ENCODE data around the gene XXYLT1. TPM values are rescaled to one million over a fixed set of nuclear protein-coding genes. Genes with fewer than 3 reads are reported as not detected.

The XXYLT1 gene
- total and polyA plus RNA-seq, 2 of the 4 experiments (the other 2 are of a cell fraction): 14.7 to 18.1 TPM

DNA sequence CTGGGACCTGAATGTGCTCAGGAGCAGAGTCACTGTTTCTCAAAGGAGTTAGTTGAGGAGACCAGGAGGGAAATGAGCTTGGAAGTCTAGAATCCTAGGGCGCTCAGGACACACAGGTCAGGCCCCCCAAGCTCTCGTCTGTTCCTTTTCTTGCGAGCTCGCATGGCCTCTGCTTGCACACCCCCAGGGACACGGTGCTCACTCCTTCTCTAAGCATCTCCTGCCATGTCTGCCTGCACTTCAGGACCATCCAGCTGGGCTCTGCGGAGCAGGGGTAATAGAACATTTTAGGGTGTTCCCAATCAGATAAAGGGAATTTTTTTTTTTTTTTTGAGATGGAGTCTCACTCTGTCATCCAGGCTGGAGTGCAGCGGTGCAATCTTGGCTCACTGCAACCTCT is 213.2 kb downstream of the XXYLT1 start:
- Histone ChIP-seq H3K79me1 (ENCODE audit: low read depth in 1 of 2, low read length in 2 of 2) (no peaks in the 10 kb centered on the region), H3K23ac (ENCODE audit: low read depth, low read length) (no peak overlapping the region), H3K27ac (ENCODE audit: insufficient read depth, low read length) (no peak overlapping the region), H3K4me1 (ENCODE audit: control insufficient read depth, insufficient read depth, low read length) (no peaks in the 10 kb centered on the region), H3K4ac (ENCODE audit: low read depth, low read length) (no peak overlapping the region), H2BK5ac (ENCODE audit: low read depth, low read length, poor library complexity, severe bottlenecking) (no peak overlapping the region), H3K27me3 (ENCODE audit: control insufficient read depth, insufficient read depth, low read length) (peaks cover 22% of the 10 kb centered on the region), H3K9me1 (ENCODE audit: insufficient read depth, low read length) (no peaks in the 10 kb centered on the region), H3K9ac (ENCODE audit: low read depth, low read length) (no peak overlapping the region), H2BK20ac (ENCODE audit: low read depth, low read length) (no peak overlapping the region), H3K18ac (ENCODE audit: low read depth, low read length) (no peak overlapping the region), H3K36me3 (ENCODE audit: control insufficient read depth, insufficient read depth, low read length) (no peaks in the 10 kb centered on the region), H4K91ac (ENCODE audit: insufficient read depth, low read depth, low read length) (no peak overlapping the region), H3K9me3 (ENCODE audit: control insufficient read depth, insufficient read depth, low read length) (peaks cover 4% of the 10 kb centered on the region; the same call in 1 of the 2 replicates), H3K4me3 (ENCODE audit: insufficient read depth, low read depth, low read length) (no peak overlapping the region), H3K14ac (replicated peaks; ENCODE audit: low read depth, low read length) (no peak overlapping the region), H4K8ac (ENCODE audit: low read depth in 2 of 2, low read length in 2 of 2) (no peak overlapping the region), H2AFZ (replicated peaks; ENCODE audit: low read length, poor library complexity) (no peak overlapping the region), H4K20me1 (ENCODE audit: insufficient read depth, low read length) (no peaks in the 10 kb centered on the region), H4K5ac (ENCODE audit: low read depth, low read length) (no peak overlapping the region), H2BK15ac (ENCODE audit: low read depth, low read length) (no peak overlapping the region), H3K56ac (ENCODE audit: extremely low read depth, insufficient read depth, low read length) (no peak overlapping the region), H2AK9ac (replicated peaks; ENCODE audit: low read depth, low read length, poor library complexity) (no peak overlapping the region), H2BK120ac (ENCODE audit: low read depth, low read length) (no peak overlapping the region), H2AK5ac (ENCODE audit: low read depth, low read length) (no peak overlapping the region), H3K4me2 (ENCODE audit: low read depth, low read length) (no peak overlapping the region)
- WGBS, 2 experiments (ENCODE audit: extremely low coverage in 2 of 2, insufficient read length in 1 of 2): no CpG with 5 or more reads among the region's 7 CpGs
- intact Hi-C loops (cut with micrococcal nuclease): no loop called here
- ATAC-seq (ENCODE audit: low read depth): no peak
- POLR2A ChIA-PET (ENCODE audit: unreplicated experiment): no interaction called here
- CTCF ChIA-PET: no interaction called here
- dilution Hi-C loops (cut with HindIII; ENCODE audit: low sequenced_read_pairs, unreplicated experiment): no loop called here
- TF ChIP-seq RFX5 (IDR thresholded peaks at IDR 0.05; ENCODE audit: low read depth, low read length): no peak
- no peak for TF ChIP-seq NFE2L2 (IDR thresholded peaks at IDR 0.05; ENCODE audit: low read depth, low read length)
- TF ChIP-seq RCOR1 (IDR thresholded peaks at IDR 0.05; ENCODE audit: insufficient replicate concordance, low read length): no peak
- DNase-seq: no peak
- in situ Hi-C loops (cut with MboI; ENCODE audit: low sequenced_read_pairs): no loop called here
- BruUV-seq (replicated peaks): no TSS peak

Measured in IMR-90 (cell line).